ENCODE data around the gene CLIP2.

- TF ChIP-seq CTCF (conservative IDR thresholded peaks at IDR 0.05; ENCODE audit: low read depth, low read length) (no peak), EZH2 (IDR thresholded peaks at IDR 0.05; ENCODE audit: borderline replicate concordance, low read depth, low read length, poor library complexity, severe bottlenecking) (no peak)
These were observed 17.0 kb downstream of the CLIP2 start for GRCh38 chr7:74306004-74306729.

Data from A673 (cell line).